ENCODE measurements around the gene GRM4.

Gene GRM4

DNA sequence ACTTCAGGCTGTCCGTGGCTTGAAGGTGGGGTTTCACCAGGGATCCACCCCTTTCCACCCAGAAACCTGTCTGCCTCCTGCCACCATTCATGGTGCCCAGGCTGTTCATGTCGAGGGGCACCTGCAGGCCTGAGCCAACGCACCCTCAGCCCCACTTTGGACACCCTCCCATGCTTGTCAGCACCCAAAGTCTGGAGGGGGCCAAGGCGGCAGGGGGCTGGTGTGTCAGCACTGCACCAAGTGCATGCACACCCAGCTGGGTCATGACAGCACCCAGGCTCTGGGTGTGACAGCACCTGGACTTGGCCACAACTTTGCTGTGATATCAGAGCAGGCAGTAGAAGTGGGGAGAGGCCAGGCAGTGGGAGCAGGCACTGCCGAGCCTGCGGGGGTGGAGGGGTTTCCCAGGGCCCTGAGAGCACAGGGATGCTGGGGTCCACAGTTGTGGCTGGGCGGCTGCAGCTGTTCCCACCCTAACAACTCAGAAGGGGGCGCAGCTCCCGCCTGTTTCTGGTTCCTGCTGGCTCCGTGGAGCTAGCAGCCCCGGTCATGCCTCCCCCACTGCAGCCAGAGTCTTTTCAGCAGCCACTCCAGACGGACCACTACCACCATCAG, 33.3 kb upstream of the GRM4 start:
- no peak overlapping the region for H3K4me3 ChIP-seq
- no peak overlapping the region for H3K27ac ChIP-seq
- no peak for DNase-seq (ENCODE audit: low spot score)
- no peak for TF ChIP-seq CTCF (IDR thresholded peaks at IDR 0.05)

DNA sequence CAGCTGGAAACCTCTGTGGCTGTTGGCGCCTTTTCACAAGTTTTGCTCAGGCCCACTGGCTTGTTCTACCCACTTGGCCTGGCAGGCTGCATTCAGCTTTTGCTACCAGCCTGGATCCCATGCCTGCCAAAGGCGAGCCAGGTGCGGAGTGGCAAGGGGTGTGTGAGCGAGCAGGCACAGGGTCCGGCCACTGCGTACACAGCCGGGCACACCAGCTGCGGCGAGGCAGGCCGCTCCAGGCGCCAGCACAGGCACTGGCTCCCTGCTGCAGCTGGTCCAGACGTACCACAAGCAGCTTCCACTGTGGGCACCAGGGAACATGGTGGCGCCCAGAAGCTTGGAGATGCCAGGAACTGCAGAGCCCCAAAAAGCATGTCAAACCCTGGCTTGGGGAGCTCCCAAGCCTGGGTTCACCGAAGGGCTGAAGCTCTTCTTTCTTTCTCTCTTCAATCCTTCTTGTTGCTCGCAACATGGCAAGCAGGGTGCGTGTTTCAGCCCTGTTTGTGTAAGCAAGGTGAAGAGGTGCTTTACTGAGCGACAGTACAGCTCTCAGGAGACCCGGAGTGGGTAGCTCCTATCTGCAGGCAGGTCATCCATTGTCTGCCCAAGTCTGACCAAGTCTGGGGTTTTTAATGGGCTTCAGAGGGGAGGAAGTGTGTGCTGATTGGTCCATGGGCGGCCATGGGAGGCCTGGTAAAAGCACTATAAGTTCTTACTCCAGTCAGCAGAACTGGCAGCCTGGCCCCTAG, 32.6 kb upstream of the GRM4 start:
- H3K27ac ChIP-seq: no peak overlapping the region
- no peak overlapping the region for H3K4me3 ChIP-seq
- no peak for DNase-seq (ENCODE audit: low spot score)
- no peak for TF ChIP-seq CTCF (IDR thresholded peaks at IDR 0.05)

DNA sequence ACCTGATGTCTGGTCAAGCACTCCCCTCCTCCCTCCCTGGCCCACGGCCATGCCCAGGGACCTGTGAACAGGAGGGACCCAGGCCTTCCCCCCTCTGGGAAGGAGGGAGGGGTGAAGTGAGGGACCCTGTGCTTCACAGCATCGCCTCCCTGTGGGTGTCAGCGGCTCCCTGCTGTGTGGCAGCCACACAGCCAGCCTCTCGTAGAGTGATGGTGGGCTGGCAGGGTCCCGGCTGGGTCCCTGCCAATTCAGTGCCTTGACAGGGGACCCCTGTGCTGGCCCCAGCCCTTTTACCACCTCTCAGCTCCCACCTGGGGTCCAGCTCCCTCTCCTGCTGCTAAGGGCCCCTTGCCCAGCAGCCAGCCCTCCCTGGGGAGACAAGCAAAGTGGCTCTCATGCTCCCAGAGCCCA, 31.3 kb upstream of the GRM4 start:
- H3K27ac ChIP-seq: no peak overlapping the region
- no peak overlapping the region for H3K4me3 ChIP-seq
- no peak for TF ChIP-seq CTCF (IDR thresholded peaks at IDR 0.05)
- DNase-seq (ENCODE audit: low spot score): no peak

- TF ChIP-seq CTCF (IDR thresholded peaks at IDR 0.05): no peak
- no peak for DNase-seq (ENCODE audit: low spot score)
- no peak overlapping the region for H3K27ac ChIP-seq
- no peak overlapping the region for H3K4me3 ChIP-seq
Measured at GRCh38 chr6:34176261-34177031, 30.6 kb upstream of the GRM4 start.

- Histone ChIP-seq H3K27ac (no peak overlapping the region), H3K4me3 (no peak overlapping the region)
- DNase-seq (ENCODE audit: low spot score): no peak
- no peak for TF ChIP-seq CTCF (IDR thresholded peaks at IDR 0.05)
Measured at GRCh38 chr6:34174846-34175399, 29.0 kb upstream of the GRM4 start.

- Histone ChIP-seq H3K4me3 (no peak overlapping the region), H3K27ac (no peak overlapping the region)
- no peak for DNase-seq (ENCODE audit: low spot score)
- TF ChIP-seq CTCF (IDR thresholded peaks at IDR 0.05): no peak
Measured at GRCh38 chr6:34172961-34173775, 27.3 kb upstream of the GRM4 start.

All from coronary artery (tissue), 2 donors.